HG03196 (cell line): ENCODE measurements around the gene ZNF410.
"Not testable (repeated sequence)": the region's sequence is repeated elsewhere in the genome, so short reads cannot be mapped to it uniquely, and the experiment has no call there.

ENCODE experiments used
- ATAC-seq: cut with Tn5 transposase; IDR thresholded peaks from one replicate; pipeline ENCODE4 v1.9.1; 2021; ENCODE audit not compliant: unreplicated experiment

The ZNF410 gene

GRCh38 chr14:73886449-73887317 is at the start of gene ZNF410:
TSS of gene ZNF410 (plus strand) at chr14:73886859. CDS start at chr14:73892176, 5,317 bp downstream.
- ATAC-seq = peak; percentile 92

DNA sequence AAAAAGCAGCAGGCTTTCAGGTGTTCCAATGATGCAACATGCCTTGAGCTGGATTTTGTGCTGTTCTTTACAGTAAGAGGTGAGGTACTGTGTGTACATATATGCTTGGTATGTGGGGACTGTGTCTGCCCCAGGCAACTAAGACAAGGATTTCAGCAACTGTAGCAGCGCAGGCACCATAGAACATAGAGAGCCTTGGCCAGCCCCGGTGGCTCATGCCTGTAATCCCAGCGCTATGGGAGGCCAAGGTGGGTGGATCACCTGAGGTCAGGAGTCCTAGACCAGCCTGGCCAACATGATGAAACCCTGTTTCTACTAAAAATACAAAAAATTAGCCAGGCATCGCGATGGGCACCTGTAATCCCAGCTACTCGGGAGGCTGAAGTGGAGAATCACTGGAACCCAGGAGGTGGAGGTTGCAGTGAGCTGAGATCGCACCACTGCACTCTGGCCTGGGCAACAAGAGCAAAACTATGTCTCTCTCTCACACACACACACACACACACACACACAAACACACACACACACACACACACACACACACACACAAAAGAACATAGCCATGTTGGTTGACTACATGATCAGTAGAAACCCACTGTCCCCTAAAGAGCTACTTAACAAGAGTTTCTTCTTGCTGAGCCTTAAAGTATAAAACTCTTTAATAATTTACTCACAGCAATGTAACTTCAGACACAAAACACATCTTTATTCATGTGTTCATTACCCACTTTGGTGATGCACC is 48.2 kb upstream of the ZNF410 start:
- ATAC-seq = not testable (repeated sequence)

DNA sequence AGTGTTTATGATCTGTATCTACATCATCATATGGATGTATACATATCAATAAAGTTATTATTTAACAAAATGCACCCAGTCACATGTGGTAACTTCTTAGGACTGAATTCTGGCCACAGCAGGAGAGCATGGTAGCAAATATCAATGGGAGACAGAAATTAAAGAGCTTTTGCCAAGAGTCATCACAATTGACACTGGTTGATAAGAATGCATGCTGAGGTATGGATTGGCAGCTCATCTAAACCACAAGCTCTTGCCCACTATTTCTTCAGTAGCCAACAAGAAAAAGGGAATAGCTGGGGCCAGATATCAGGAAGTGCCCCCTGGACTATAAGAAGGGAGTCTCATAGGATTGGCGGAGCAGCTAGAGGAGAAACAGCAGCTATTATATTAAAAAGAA is 44.5 kb upstream of the ZNF410 start:
- ATAC-seq = no peak

- no peak for ATAC-seq
Observed at GRCh38 chr14:73842851-73843250, 43.8 kb upstream of the ZNF410 start.

- no peak for ATAC-seq
Observed at GRCh38 chr14:73843296-73843695, 43.4 kb upstream of the ZNF410 start.

DNA sequence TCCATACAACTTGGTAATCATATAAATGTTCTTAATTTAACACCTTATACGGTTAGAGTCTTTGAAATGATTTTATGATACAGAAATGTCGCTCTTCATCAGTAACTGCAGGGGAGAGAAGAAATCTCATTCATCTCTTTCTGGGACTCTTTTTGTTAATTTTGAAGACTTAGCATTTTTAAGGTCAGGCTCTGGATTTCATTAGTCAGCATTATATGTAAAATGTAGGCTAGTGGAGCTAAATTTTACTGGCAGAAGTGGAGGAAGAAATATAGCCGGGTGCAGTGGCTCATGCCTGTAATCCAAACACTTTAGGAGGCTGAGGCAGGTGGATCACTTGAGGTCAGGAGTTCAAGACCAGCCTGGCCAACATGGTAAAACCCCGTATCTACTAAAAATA is 39.7 kb upstream of the ZNF410 start:
- no peak for ATAC-seq

- no peak for ATAC-seq
Observed at GRCh38 chr14:73851000-73851399, 35.7 kb upstream of the ZNF410 start.

DNA sequence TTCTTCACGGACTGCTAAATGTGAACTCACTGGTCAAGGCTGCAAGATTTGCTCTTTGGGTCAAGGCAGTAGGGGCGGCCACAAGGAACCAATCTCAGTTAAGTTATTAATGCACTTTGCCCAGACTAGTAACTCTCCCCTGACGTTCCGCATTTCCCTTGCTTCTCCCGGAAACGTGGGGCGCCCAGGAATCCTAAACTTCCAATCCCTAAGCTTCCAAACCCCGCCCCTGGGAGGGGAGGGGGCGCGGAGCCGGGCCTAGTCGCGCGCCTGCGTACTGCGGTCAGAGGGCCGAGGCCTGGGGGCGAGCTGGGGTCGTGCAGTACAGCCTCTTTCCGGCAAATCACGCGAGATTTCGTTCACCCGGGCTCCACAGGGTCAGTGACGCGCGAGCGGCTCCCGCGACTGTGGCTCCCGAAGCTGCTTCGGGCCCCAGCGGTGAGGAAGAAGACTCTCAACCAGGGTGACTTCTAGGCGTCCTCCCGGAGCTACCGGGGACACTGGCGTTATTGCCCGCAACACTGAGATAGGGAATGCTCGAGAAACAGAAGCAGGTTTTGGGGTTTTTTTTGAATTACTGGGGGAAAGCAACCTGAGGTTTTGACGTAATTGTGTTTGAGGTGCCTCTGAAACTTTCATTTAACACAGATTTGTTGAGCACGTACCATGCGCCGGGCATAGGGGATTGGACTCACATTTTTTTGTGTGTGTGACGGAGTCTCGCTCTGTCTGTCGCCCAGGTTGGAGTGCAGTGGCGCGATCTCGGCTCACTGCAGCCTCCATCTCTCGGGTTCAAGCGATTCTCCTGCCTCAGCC is 34.9 kb upstream of the ZNF410 start, which contains the start of gene PTGR2:
PTGR2 (plus strand) TSS at position 265 of the 816 bp plus-strand sequence. CDS start 7,032 bp downstream, outside the sequence.
- peak; percentile 81 for ATAC-seq

DNA sequence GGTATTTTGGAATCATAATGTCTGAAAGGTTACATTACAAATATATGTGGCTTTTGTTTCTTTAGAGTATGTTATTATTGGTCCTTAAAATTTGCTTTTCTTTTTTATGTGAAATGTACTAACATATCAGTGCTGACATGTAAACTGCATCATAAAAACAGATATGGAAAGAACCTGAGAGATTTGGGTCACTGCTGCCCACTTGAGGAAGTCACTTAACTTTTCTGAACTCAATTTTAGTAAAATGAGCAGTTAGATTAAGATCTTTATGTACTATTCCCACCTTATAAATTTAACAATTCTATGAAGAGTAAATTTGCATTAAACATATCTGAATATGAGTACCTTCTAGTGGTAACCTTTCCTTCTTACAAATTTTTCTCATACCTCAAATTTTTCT is 27.5 kb upstream of the ZNF410 start:
- ATAC-seq = no peak

GRCh38 chr14:73861073-73861472 is 25.6 kb upstream of the ZNF410 start:
- no peak for ATAC-seq

- ATAC-seq = no peak
Observed at GRCh38 chr14:73862480-73862879, 24.2 kb upstream of the ZNF410 start.

DNA sequence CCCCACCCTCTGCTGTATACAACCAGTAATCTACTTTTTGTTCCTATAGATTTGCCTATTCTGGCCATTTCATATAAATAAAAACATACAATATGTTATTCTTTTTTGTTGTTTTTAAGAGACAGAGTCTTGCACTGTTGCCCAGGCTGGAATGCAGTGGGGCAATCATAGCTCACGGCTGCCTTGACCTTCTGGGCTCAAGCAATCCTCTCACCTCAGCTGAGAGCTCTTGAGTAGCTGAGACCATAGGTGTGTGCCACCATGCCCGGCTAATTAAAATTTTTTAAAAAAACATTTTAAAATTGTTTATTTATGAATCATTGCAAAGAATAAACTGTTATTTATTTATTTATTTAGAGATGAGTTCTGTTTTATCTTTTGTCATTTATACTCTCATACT is 23.4 kb upstream of the ZNF410 start:
- no peak for ATAC-seq

DNA sequence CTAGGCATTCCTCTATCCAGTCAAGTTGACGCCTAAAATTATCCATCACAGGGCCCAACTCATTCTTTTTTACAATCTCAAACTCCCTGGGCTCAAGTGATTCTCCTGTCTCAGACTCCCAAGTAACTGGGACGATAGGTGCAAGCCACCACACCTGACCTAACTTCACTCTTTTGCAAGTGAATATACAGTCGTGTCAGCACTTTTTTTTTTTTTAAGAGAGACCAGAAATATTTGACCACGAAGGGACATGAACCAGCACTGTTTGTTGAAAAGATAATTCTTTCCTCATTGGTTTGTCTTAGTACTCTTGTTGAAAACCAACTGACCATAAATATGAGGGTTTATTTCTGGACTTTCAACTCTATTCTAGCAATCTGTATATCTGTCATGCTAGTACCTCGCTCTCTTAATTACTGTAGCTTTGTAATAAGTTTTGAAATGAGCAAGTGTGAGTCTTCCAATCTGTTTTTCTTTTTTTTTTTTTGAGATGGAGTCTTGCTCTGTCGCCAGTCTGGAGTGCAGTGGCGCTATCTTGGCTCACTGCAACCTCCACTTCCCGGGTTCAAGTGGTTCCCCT is 21.0 kb upstream of the ZNF410 start:
- no peak for ATAC-seq

- not testable (repeated sequence) for ATAC-seq
Observed at GRCh38 chr14:73869754-73870153, 16.9 kb upstream of the ZNF410 start.

DNA sequence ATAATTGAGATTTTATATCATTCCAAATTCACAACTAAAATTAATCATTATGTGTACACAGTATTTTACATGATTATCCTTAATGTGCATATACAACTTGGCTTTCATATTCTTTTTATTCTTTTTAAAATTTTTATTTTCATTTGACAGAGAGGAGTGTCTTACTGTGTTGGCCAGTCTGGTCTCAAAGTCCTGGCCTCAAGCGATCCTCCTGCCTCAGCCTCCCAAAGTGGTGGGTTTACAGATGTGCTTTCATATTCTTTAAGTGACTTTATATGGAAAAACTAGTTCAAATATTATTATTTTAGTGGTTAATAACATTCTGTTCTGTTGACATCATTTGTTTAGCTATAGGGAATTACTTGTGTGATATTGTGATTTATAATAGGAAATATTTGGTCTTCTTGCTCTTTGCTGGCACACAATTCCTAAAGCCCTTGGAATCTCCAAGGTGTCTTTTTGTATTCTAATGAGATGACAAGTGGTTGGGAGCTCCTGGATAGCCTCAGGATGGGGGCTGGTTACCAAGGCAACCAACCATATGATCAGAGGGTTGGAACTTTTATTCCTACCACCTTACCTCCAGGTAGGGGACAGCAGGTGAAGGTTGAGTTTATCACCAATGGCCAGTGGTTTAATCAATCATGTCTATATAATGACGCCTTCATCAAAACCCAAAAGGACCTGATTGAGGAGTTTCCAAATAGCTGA is 16.0 kb upstream of the ZNF410 start:
- no peak for ATAC-seq

- no peak for ATAC-seq
Observed at GRCh38 chr14:73873660-73874059, 13.0 kb upstream of the ZNF410 start.

DNA sequence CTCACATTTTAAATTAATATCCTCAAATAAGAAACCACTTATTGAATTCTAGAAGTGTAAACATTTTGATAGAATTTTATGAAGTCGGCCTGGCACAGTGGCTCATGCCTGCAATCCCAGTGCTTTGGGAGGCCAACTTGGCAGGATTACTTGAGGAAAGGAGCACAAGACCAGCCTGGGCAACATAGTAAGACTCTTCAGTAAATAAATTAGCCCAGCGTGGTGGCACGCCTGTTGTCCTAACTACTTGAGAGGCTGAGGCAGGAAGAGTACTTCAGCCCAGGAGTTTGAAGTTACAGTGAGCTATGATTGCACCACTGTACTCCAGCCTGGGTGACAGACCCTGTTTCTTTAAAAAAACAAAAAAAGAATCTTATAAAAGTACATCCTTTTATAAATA is 8.9 kb upstream of the ZNF410 start:
- no peak for ATAC-seq

DNA sequence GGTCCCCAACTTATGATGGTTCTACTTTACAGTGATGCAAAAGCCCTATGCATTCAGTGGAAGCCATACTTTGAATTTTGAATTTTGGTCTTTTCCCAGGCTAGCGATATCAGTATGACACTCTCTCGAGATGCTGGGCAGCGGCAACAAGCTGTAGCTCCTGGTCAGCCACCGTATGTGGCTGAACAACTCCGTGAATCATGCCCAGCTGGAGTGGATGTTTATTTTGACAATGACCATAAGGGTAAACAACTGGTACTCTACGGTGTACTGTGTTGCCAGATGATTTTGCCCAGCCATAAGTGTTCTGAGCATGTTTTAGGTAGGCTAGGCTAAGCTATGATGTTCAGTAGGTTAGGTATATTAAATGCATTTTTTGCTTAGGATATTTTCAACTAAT is 8.2 kb upstream of the ZNF410 start:
- ATAC-seq = no peak

GRCh38 chr14:73879027-73879426 is 7.6 kb upstream of the ZNF410 start:
- ATAC-seq = no peak
